Smooth muscle cell (in vitro differentiated cells): Measurements from ENCODE around the gene CYP4F11. TPM values are rescaled to one million over a fixed set of nuclear protein-coding genes. Genes with fewer than 3 reads are reported as not detected.

Source experiments
- DNase-seq: peaks from one replicate; lab custom pipeline; 2025; ENCODE audit not compliant: unreplicated experiment; lab: John Stamatoyannopoulos, UW
- H2AFZ ChIP-seq: fragments of 200-600 bp; sonication (generic); 2 replicates; pipeline ENCODE4 v1.6.0; 2016; ENCODE audit warnings: antibody characterized with exemption, low read depth, mild to moderate bottlenecking
- H3F3A ChIP-seq: fragments of 200-600 bp; sonication (generic); 2 replicates; pipeline ENCODE4 v1.6.0; 2017; ENCODE audit warnings: antibody characterized with exemption, low read depth
- H3K27ac ChIP-seq: fragments of 200-600 bp; sonication (generic); 2 replicates; pipeline ENCODE4 v1.5.1; 2016; ENCODE audit warnings: low read depth, mild to moderate bottlenecking
- H3K27me3 ChIP-seq: fragments of 200-600 bp; sonication (generic); 2 replicates; pipeline ENCODE4 v1.6.1; 2016; ENCODE audit warnings: low read depth, mild to moderate bottlenecking
- H3K36me3 ChIP-seq: fragments of 200-600 bp; sonication (generic); 2 replicates; pipeline ENCODE4 v1.5.1; 2016; ENCODE audit warnings: low read depth
- H3K4me1 ChIP-seq: fragments of 200-600 bp; sonication (generic); 2 replicates; pipeline ENCODE4 v1.5.1; 2016; ENCODE audit warnings: low read depth
- H3K4me2 ChIP-seq: fragments of 200-600 bp; sonication (generic); 2 replicates; pipeline ENCODE4 v1.6.0; 2016; ENCODE audit warnings: mild to moderate bottlenecking
- H3K4me3 ChIP-seq: fragments of 200-600 bp; sonication (generic); 2 replicates; pipeline ENCODE4 v1.5.1; 2016; ENCODE audit warnings: mild to moderate bottlenecking
- H3K79me2 ChIP-seq: fragments of 200-600 bp; sonication (generic); 2 replicates; pipeline ENCODE4 v1.6.0; 2016; ENCODE audit warnings: low read depth, mild to moderate bottlenecking
- H3K9ac ChIP-seq: fragments of 200-600 bp; sonication (generic); 2 replicates; pipeline ENCODE4 v1.6.0; 2016; ENCODE audit warnings: low read depth
- H3K9me3 ChIP-seq: fragments of 200-600 bp; sonication (generic); replicated peaks from 2 replicates; pipeline ENCODE4 v1.5.1; 2016; ENCODE audit warnings: low read depth
- H4K20me1 ChIP-seq: fragments of 200-600 bp; sonication (generic); 2 replicates; pipeline ENCODE4 v1.6.0; 2016; ENCODE audit warnings: low read depth
- WGBS: methylation state at CpG from one replicate; pipeline ENCODE4 v1.1.7; 2016; ENCODE audit warnings: low lambda C conversion rate; 5-methylcytosine and 5-hydroxymethylcytosine counted together
- polyA plus RNA-seq: library from polyadenylated mRNA; unstranded; fragments of >200 nt; fragmentation: Nextera tagmentation; extraction: Ambion mirVana; gene quantifications from 2 replicates; pipeline ENCODE4 v1.2.1, GENCODE V29; 2016
- total RNA-seq: library from RNA; depleted of rRNA; stranded (reverse); fragments of >200 nt; gene quantifications from 2 replicates; pipeline ENCODE4 v1.2.3, GENCODE V29; 2014
- TF ChIP-seq, protein P1 (sequence below): fragments of 200-600 bp; sonication (generic); IDR thresholded peaks from 2 replicates; pipeline ENCODE4 v1.5.1; 2017; ENCODE audit warnings: borderline replicate concordance, mild to moderate bottlenecking, antibody characterized with exemption; ENCODE audit not compliant: insufficient read depth, poor library complexity, severe bottlenecking

Gene CYP4F11, protein sequence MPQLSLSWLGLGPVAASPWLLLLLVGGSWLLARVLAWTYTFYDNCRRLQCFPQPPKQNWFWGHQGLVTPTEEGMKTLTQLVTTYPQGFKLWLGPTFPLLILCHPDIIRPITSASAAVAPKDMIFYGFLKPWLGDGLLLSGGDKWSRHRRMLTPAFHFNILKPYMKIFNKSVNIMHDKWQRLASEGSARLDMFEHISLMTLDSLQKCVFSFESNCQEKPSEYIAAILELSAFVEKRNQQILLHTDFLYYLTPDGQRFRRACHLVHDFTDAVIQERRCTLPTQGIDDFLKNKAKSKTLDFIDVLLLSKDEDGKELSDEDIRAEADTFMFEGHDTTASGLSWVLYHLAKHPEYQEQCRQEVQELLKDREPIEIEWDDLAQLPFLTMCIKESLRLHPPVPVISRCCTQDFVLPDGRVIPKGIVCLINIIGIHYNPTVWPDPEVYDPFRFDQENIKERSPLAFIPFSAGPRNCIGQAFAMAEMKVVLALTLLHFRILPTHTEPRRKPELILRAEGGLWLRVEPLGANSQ
- not detected in 2 replicates for total RNA-seq
- not detected in 2 replicates for polyA plus RNA-seq

DNA sequence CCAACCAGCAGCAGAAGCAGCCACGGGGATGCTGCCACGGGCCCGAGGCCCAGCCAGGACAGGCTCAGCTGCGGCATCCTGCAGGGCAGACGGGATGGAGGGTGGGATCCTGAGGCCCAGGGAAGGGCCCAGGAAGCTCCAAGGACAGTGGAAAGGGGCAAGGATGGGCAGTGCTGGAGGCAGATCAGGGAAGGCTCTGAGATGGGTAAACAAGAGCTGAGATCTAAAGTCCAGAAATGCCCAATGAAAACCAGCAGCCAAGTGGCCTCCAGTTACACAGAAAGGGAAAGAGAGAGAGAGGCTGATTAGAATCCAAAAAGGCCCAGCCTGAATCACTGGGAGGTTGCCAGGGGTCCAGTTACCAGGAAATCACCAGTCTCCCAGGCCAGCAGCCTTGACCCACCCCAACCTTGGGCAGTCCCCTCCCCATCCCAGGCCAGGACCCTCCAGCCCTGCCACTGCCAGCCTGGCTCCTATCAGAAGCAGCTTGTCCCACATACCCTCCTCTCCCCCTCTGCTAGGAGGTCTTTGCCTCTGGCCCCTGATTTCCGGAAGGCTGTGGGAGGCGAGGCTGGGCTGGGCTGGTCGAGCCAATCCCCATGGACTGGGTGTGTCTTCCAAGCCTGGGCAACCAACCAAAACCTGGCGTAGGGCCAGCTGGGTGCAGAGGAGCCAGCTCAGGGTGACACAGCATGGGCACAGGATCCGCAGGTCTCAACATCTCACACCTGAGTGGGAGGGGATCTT is at the start of gene CYP4F11:
CYP4F11 (minus strand) TSS at position 198 of the 747 bp plus-strand sequence; CDS start at position 77, 121 bp downstream.
- TF ChIP-seq, protein P1, sequence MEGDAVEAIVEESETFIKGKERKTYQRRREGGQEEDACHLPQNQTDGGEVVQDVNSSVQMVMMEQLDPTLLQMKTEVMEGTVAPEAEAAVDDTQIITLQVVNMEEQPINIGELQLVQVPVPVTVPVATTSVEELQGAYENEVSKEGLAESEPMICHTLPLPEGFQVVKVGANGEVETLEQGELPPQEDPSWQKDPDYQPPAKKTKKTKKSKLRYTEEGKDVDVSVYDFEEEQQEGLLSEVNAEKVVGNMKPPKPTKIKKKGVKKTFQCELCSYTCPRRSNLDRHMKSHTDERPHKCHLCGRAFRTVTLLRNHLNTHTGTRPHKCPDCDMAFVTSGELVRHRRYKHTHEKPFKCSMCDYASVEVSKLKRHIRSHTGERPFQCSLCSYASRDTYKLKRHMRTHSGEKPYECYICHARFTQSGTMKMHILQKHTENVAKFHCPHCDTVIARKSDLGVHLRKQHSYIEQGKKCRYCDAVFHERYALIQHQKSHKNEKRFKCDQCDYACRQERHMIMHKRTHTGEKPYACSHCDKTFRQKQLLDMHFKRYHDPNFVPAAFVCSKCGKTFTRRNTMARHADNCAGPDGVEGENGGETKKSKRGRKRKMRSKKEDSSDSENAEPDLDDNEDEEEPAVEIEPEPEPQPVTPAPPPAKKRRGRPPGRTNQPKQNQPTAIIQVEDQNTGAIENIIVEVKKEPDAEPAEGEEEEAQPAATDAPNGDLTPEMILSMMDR, result no peak
- Histone ChIP-seq H4K20me1 (no peaks in the 10 kb centered on the region), H3K9ac (no peak within 1 kb of the TSS), H3K9me3 (peaks cover 4% of the 10 kb centered on the region), H3K36me3 (no peaks in the 10 kb centered on the region), H3K4me1 (no peaks in the 10 kb centered on the region), H3K79me2 (no peaks in the 10 kb centered on the region), H3K4me3 (no peak within 1 kb of the TSS), H2AFZ (no peak within 1 kb of the TSS), H3K27me3 (no peaks in the 10 kb centered on the region), H3F3A (no peaks in the 10 kb centered on the region), H3K4me2 (no peak within 1 kb of the TSS), H3K27ac (no peak within 1 kb of the TSS)
- WGBS, result 67% methylated on average over 10 of the region's 10 CpGs
- DNase-seq, result no peak

DNA sequence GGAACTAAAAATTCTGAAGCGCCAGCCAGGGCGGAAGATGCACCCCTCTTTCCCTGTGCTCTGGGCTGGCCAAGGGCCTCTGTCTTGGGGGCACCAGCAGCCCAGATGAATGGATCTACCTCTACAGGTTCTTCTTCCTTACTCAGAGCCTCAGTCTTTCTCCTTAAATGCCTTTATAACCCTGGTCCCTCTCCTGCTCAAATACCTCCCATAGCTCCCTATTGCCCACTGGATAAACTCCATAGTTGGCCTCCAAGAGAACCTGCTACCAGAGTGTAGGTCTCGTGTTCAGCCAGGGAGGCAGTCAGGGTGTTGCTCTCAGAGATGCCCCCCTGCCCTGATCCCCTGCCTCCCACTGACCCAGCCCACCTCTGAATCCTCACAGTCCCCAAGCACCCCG is 45.0 kb upstream of the CYP4F11 start:
- WGBS, result 74% methylated on average over 4 of the region's 4 CpGs
- no peaks in the 10 kb centered on the region for H4K20me1 ChIP-seq
- TF ChIP-seq, protein P1, result no peak

DNA sequence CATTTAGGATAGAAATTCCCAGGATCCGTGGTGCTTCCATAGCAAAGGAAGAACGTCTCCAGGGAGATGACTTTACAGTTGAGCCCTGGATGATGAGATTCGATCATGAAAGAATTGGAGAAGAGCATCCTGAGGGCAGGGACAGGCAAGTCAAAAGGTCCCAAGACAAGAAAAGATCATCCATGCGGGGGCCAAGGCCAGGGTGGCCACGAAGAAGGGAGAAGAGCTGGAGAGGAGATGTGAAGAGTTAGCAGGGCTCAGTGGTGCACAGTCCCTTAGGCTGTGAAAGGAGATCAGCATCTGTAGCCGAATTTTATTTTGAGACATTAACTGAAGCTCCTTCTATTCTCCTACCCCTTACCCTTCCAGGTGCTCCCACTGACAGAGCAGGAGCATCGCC is 43.4 kb upstream of the CYP4F11 start:
- no peaks in the 10 kb centered on the region for H3K9me3 ChIP-seq
- H2AFZ ChIP-seq, result no peak overlapping the region
- no peaks in the 10 kb centered on the region for H3K36me3 ChIP-seq
- H3F3A ChIP-seq, result no peaks in the 10 kb centered on the region
- H3K4me3 ChIP-seq, result no peak overlapping the region
- H3K27me3 ChIP-seq, result no peaks in the 10 kb centered on the region
- H3K4me2 ChIP-seq, result no peak overlapping the region
- no peaks in the 10 kb centered on the region for H3K79me2 ChIP-seq
- no peak overlapping the region for H3K9ac ChIP-seq
- H4K20me1 ChIP-seq, result no peaks in the 10 kb centered on the region
- WGBS, result 48% methylated on average over 7 of the region's 7 CpGs
- H3K27ac ChIP-seq, result no peak overlapping the region
- H3K4me1 ChIP-seq, result no peaks in the 10 kb centered on the region
- TF ChIP-seq, protein P1, result no peak
- no peak for DNase-seq

More for the DNA sequence above, 45.0 kb upstream of the CYP4F11 start:
- no peaks in the 10 kb centered on the region for H3K27me3 ChIP-seq
- H3K4me3 ChIP-seq, result no peak overlapping the region
- no peaks in the 10 kb centered on the region for H3K36me3 ChIP-seq
- no peaks in the 10 kb centered on the region for H3K4me1 ChIP-seq
- no peaks in the 10 kb centered on the region for H3F3A ChIP-seq
- no peak for DNase-seq
- no peak overlapping the region for H3K9ac ChIP-seq
- H3K9me3 ChIP-seq, result no peaks in the 10 kb centered on the region
- H3K79me2 ChIP-seq, result no peaks in the 10 kb centered on the region
- no peak overlapping the region for H3K4me2 ChIP-seq
- no peak overlapping the region for H2AFZ ChIP-seq
- H3K27ac ChIP-seq, result no peak overlapping the region
